ENCODE data around the gene OXSR1.

DNA sequence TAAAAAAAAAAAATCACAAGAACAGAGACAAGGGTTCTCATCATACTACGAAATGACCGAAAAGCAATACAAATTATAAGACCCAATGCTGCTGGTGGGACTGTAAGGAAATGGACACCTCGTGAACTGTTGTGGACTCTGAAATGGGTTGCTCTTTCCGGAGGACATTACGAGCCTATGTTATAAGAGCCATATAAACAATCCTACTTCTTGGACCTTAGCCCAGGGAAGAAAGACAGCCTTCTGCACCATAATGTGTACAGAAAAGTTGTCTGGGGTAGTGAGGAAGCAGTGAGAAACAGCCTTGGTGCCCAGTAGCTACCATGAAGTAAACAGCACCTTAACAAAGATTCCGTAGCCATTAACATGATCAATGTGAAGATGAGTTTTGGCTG lies 119.4 kb downstream of the OXSR1 start:
- no peak for TF ChIP-seq YY1 (IDR thresholded peaks at IDR 0.05; ENCODE audit: insufficient read depth, insufficient read length)
- TF ChIP-seq SUZ12 (IDR thresholded peaks at IDR 0.05; ENCODE audit: extremely low read depth, insufficient read depth, insufficient read length): no peak

Measured in NT2/D1 (cell line).